WTC11 (cell line): ENCODE results near the gene MDK. TPM values are rescaled to one million over a fixed set of nuclear protein-coding genes. Genes with fewer than 3 reads are reported as not detected.
A peak's percentile ranks its signal among the peaks of the same experiment; 100 is the strongest.

Source experiments
- ATAC-seq: fragments of 200-7000 bp; cut with Tn5 transposase; 2 replicates; pipeline ENCODE4 v1.10.0; 2021; ENCODE audit warnings: mild to moderate bottlenecking, moderate library complexity
- CTCF ChIA-PET: fragments of 300-600 bp; sonication (Branson Sonifier 250); formaldehyde crosslinking; loops from one replicate; lab custom pipeline; 2021; ENCODE audit warnings: antibody characterized with exemption; lab: Charles Lee
- POLR2A ChIA-PET: fragments of 350-600 bp; sonication (Branson Sonifier 250); formaldehyde crosslinking; loops from one replicate; lab custom pipeline; 2021; ENCODE audit warnings: antibody characterized with exemption; lab: Charles Lee
- DNase-seq: peaks from one replicate; pipeline ENCODE4 v3.0.0; 2021; ENCODE audit warnings: low spot score
- H3K27ac Mint-ChIP-seq: 2 replicates; pipeline ENCODE4 v1.8.0; 2021; ENCODE audit warnings: mixed read lengths
- H3K27me3 Mint-ChIP-seq: 2 replicates; pipeline ENCODE4 v1.8.0; 2021; ENCODE audit warnings: low read depth, mild to moderate bottlenecking, moderate library complexity, mixed read lengths
- H3K36me3 Mint-ChIP-seq: 2 replicates; pipeline ENCODE4 v1.8.0; 2021; ENCODE audit warnings: mixed read lengths
- H3K4me1 Mint-ChIP-seq: 2 replicates; pipeline ENCODE4 v1.8.0; 2022; ENCODE audit warnings: mixed read lengths
- H3K4me3 Mint-ChIP-seq: 2 replicates; pipeline ENCODE4 v1.8.0; 2021; ENCODE audit warnings: mild to moderate bottlenecking, moderate library complexity, mixed read lengths
- H3K9me3 Mint-ChIP-seq: 2 replicates; pipeline ENCODE4 v1.8.0; 2021; ENCODE audit warnings: mixed read lengths
- CBFB ChIP-seq: sonication (generic); formaldehyde crosslinking; IDR thresholded peaks from 2 replicates; pipeline ENCODE4 v1.8.1; 2022; ENCODE audit warnings: mild to moderate bottlenecking, low read depth, missing genetic modification reagents
- CREM ChIP-seq: sonication (generic); formaldehyde crosslinking; IDR thresholded peaks from 2 replicates; pipeline ENCODE4 v1.8.1; 2022; ENCODE audit warnings: mild to moderate bottlenecking, missing genetic modification reagents, moderate library complexity
- EMX1 ChIP-seq: fragments of 250-450 bp; sonication (Bioruptor Pico); IDR thresholded peaks from 2 replicates; pipeline ENCODE4 v1.8.0; 2021; ENCODE audit warnings: mild to moderate bottlenecking
- FOXJ3 ChIP-seq: sonication (generic); formaldehyde crosslinking; IDR thresholded peaks from 2 replicates; pipeline ENCODE4 v1.9.0; 2021; ENCODE audit warnings: missing genetic modification reagents, mild to moderate bottlenecking, borderline replicate concordance
- IRF2 ChIP-seq: sonication (generic); formaldehyde crosslinking; IDR thresholded peaks from 2 replicates; pipeline ENCODE4 v1.8.0; 2022; ENCODE audit warnings: low read depth, missing genetic modification reagents, borderline replicate concordance
- JAZF1 ChIP-seq: fragments of 250-450 bp; sonication (Bioruptor Pico); IDR thresholded peaks from 2 replicates; pipeline ENCODE4 v1.9.0; 2021; ENCODE audit warnings: moderate library complexity, mild to moderate bottlenecking, inconsistent platforms
- JUN ChIP-seq: sonication (generic); formaldehyde crosslinking; IDR thresholded peaks from 2 replicates; pipeline ENCODE4 v1.8.0; 2023; ENCODE audit warnings: mild to moderate bottlenecking, missing genetic modification reagents
- NFATC4 ChIP-seq: fragments of 250-450 bp; sonication (Bioruptor Pico); IDR thresholded peaks from 2 replicates; pipeline ENCODE4 v1.9.0; 2021; ENCODE audit warnings: mild to moderate bottlenecking
- NFYB ChIP-seq: sonication (generic); formaldehyde crosslinking; conservative IDR thresholded peaks from 2 replicates; pipeline ENCODE4 v1.8.0; 2022; ENCODE audit warnings: low read depth, missing genetic modification reagents
- PRRX2 ChIP-seq: fragments of 250-450 bp; sonication (Bioruptor Pico); IDR thresholded peaks from 2 replicates; pipeline ENCODE4 v1.8.0; 2021; ENCODE audit warnings: mild to moderate bottlenecking
- RORB ChIP-seq: fragments of 250-450 bp; sonication (Bioruptor Pico); IDR thresholded peaks from 2 replicates; pipeline ENCODE4 v1.9.0; 2021; ENCODE audit warnings: mild to moderate bottlenecking
- SMAD3 ChIP-seq: sonication (generic); formaldehyde crosslinking; IDR thresholded peaks from 2 replicates; pipeline ENCODE4 v1.8.0; 2022; ENCODE audit warnings: missing genetic modification reagents, mild to moderate bottlenecking, borderline replicate concordance
- TP53 ChIP-seq: sonication (generic); formaldehyde crosslinking; IDR thresholded peaks from 2 replicates; pipeline ENCODE4 v1.8.1; 2023; ENCODE audit warnings: mild to moderate bottlenecking, missing genetic modification reagents
- ZNF121 ChIP-seq: sonication (generic); formaldehyde crosslinking; IDR thresholded peaks from 2 replicates; pipeline ENCODE4 v1.8.0; 2023; ENCODE audit warnings: missing genetic modification reagents
- ZNF263 ChIP-seq: sonication (generic); formaldehyde crosslinking; IDR thresholded peaks from 2 replicates; pipeline ENCODE4 v1.8.1; 2022; ENCODE audit warnings: low read depth, mild to moderate bottlenecking, moderate library complexity, missing genetic modification reagents
- ZNF416 ChIP-seq: fragments of 250-450 bp; sonication (Bioruptor Pico); IDR thresholded peaks from 2 replicates; pipeline ENCODE4 v1.9.0; 2021; ENCODE audit warnings: mild to moderate bottlenecking, inconsistent platforms
- ZNF423 ChIP-seq: fragments of 250-450 bp; sonication (Bioruptor Pico); IDR thresholded peaks from 2 replicates; pipeline ENCODE4 v2.1.2; 2022; ENCODE audit warnings: mild to moderate bottlenecking, moderate library complexity
- total RNA-seq: library from RNA; stranded (reverse); gene quantifications from 3 replicates; pipeline ENCODE4 v1.2.3, GENCODE V29; 2021
- TF ChIP-seq, protein P1 (sequence below): fragments of 250-450 bp; sonication (Bioruptor Pico); IDR thresholded peaks from 2 replicates; pipeline ENCODE4 v1.9.0; 2021; ENCODE audit warnings: mild to moderate bottlenecking
- TF ChIP-seq, protein P2 (sequence below): sonication (generic); formaldehyde crosslinking; IDR thresholded peaks from 2 replicates; pipeline ENCODE4 v1.8.1; 2023; ENCODE audit warnings: mild to moderate bottlenecking, missing genetic modification reagents
- TF ChIP-seq, protein P3 (sequence below): sonication (generic); formaldehyde crosslinking; IDR thresholded peaks from 2 replicates; pipeline ENCODE4 v1.8.1; 2023; ENCODE audit warnings: mild to moderate bottlenecking, missing genetic modification reagents, borderline replicate concordance
- TF ChIP-seq, protein P4 (sequence below): sonication (generic); formaldehyde crosslinking; IDR thresholded peaks from 2 replicates; pipeline ENCODE4 v1.8.1; 2022; ENCODE audit warnings: low read depth, mild to moderate bottlenecking, moderate library complexity, missing genetic modification reagents, borderline replicate concordance
- TF ChIP-seq, protein P5 (sequence below): fragments of 250-450 bp; sonication (Bioruptor Pico); conservative IDR thresholded peaks from 2 replicates; pipeline ENCODE4 v1.9.0; 2021; ENCODE audit warnings: mild to moderate bottlenecking

Gene MDK
- total RNA-seq, 1 experiment from 2014 or later: 560 TPM

DNA sequence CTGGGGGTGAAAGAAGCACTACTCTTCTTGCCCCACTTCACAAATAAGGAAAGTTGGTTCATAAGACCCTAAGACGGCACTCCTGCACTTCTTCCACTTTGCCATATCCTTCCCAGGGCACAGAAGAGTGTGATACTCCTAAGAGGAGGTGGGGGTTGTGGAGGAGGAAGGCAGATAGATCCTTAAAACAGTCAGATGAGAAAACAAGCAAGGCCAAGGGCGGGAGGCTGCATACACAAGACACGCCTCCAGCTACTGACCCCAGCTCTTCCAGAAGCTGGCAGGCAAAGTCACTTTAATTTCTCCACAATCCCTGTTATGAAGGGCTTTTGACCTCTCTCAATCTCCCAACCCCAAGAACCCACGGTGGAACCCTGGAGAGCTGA is 11.8 kb downstream of the MDK start:
- TF ChIP-seq SMAD3: no peak
- TF ChIP-seq, protein P1, sequence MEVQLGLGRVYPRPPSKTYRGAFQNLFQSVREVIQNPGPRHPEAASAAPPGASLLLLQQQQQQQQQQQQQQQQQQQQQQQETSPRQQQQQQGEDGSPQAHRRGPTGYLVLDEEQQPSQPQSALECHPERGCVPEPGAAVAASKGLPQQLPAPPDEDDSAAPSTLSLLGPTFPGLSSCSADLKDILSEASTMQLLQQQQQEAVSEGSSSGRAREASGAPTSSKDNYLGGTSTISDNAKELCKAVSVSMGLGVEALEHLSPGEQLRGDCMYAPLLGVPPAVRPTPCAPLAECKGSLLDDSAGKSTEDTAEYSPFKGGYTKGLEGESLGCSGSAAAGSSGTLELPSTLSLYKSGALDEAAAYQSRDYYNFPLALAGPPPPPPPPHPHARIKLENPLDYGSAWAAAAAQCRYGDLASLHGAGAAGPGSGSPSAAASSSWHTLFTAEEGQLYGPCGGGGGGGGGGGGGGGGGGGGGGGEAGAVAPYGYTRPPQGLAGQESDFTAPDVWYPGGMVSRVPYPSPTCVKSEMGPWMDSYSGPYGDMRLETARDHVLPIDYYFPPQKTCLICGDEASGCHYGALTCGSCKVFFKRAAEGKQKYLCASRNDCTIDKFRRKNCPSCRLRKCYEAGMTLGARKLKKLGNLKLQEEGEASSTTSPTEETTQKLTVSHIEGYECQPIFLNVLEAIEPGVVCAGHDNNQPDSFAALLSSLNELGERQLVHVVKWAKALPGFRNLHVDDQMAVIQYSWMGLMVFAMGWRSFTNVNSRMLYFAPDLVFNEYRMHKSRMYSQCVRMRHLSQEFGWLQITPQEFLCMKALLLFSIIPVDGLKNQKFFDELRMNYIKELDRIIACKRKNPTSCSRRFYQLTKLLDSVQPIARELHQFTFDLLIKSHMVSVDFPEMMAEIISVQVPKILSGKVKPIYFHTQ (CRISPR knock-in tag): no peak
- ATAC-seq (no peak), DNase-seq (no peak)
- peaks cover 21% of the 10 kb centered on the region for H3K4me1 Mint-ChIP-seq
- no peaks in the 10 kb centered on the region for H3K9me3 Mint-ChIP-seq
- peaks cover 43% of the 10 kb centered on the region for H3K27me3 Mint-ChIP-seq
- CTCF ChIA-PET: interaction anchor here (0.5 to 6.6 kb wide), 24 partner anchors 10 to 520 kb away, joined by 3 to 96 read pairs (median 9); partner anchors contain the start of genes ATG13, CREB3L1, DGKZ and MDK
- H3K27ac Mint-ChIP-seq: no peak overlapping the region
- POLR2A ChIA-PET: interaction anchor here (1.0 to 1.2 kb wide), 3 partner anchors 10 to 80 kb away, joined by 3 to 5 read pairs (median 4); no protein-coding TSS in a partner anchor
- H3K4me3 Mint-ChIP-seq: peak overlapping the region; percentile 84
- H3K36me3 Mint-ChIP-seq: no peaks in the 10 kb centered on the region; the same call in 1 of the 2 replicates

DNA sequence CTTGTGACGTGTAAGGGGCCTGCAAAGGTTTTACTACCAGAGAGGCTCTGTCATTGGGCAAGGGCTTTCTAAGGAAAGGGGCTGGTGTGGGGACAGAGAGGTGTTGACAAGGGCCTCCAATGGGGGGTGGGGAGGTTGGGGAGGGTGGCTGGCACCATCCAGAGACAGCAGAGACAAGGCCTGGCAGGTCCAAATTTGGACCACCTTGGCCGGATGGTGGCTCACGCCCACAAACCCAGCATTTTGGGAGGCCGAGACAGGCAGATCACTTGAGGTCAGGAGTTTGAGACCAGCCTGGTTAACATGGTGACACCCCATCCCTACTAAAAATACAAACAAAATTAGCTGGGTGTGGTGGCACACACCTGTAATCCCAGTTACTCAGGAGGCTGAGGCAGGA is 12.3 kb downstream of the MDK start:
- ATAC-seq: no peak
- H3K9me3 Mint-ChIP-seq: no peaks in the 10 kb centered on the region
- H3K4me1 Mint-ChIP-seq: peaks cover 15% of the 10 kb centered on the region
- H3K4me3 Mint-ChIP-seq: 0 out of 2 replicates have a peak overlapping the region, but pooled peaks have one; percentile 84
- POLR2A ChIA-PET: no interaction called here
- H3K36me3 Mint-ChIP-seq: no peaks in the 10 kb centered on the region; the same call in 1 of the 2 replicates
- H3K27me3 Mint-ChIP-seq: peaks cover 37% of the 10 kb centered on the region
- no peak overlapping the region for H3K27ac Mint-ChIP-seq
- CTCF ChIA-PET: interaction anchor here (0.5 to 6.6 kb wide), 3 partner anchors 11 to 223 kb away, joined by 4 to 96 read pairs (median 5); no protein-coding TSS in a partner anchor
- TF ChIP-seq NFYB (CRISPR knock-in tag) (no peak), FOXJ3 (CRISPR knock-in tag) (no peak), ZNF121 (CRISPR knock-in tag) (no peak), JAZF1 (CRISPR knock-in tag) (no peak), JUN (CRISPR knock-in tag) (no peak)
- no peak for DNase-seq

DNA sequence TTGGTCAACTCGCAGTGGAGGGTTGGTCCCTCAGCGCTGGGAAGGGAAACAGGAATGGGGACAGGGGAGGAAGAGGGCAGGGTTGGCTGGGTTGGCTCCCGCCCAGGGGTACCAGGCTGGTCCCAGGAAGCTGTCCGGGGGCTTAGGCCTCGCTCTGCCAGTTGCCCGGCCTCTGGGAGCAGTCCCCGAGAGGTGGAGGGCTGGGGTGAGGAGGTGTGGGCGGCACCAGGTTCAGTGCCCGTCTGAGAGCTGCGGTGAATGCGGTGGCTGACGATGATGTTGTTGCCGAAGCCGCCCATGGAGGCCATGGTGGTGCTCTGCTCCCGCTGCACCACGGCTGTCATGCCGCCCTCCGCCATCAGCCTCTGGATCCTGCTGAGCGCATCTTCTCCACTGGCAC is 16.1 kb downstream of the MDK start:
- Mint-ChIP-seq H3K36me3 (peaks cover under 1% of the 10 kb centered on the region; the same call in 1 of the 2 replicates), H3K9me3 (no peaks in the 10 kb centered on the region), H3K27ac (peak overlapping the region; percentile 50; the same call in 1 of the 2 replicates), H3K4me1 (peaks cover 8% of the 10 kb centered on the region), H3K27me3 (peaks cover 13% of the 10 kb centered on the region), H3K4me3 (no peak overlapping the region)
- no peak for ATAC-seq
- POLR2A ChIA-PET: no interaction called here
- no peak for DNase-seq
- CTCF ChIA-PET: interaction anchor here (1.3 kb wide), 1 partner anchor 9 kb away, joined by 5 read pairs; no protein-coding TSS in a partner anchor
- TF ChIP-seq CREM: no peak
- TF ChIP-seq RORB: no peak
- TF ChIP-seq IRF2 (CRISPR knock-in tag): no peak
- TF ChIP-seq NFATC4 (CRISPR knock-in tag): no peak
- TF ChIP-seq, protein P2, sequence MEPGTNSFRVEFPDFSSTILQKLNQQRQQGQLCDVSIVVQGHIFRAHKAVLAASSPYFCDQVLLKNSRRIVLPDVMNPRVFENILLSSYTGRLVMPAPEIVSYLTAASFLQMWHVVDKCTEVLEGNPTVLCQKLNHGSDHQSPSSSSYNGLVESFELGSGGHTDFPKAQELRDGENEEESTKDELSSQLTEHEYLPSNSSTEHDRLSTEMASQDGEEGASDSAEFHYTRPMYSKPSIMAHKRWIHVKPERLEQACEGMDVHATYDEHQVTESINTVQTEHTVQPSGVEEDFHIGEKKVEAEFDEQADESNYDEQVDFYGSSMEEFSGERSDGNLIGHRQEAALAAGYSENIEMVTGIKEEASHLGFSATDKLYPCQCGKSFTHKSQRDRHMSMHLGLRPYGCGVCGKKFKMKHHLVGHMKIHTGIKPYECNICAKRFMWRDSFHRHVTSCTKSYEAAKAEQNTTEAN: no peak
- no peak for TF ChIP-seq ZNF423 (CRISPR knock-in tag)
- TF ChIP-seq ZNF121 (CRISPR knock-in tag): no peak
- TF ChIP-seq TP53 (CRISPR knock-in tag): no peak
- no peak for TF ChIP-seq ZNF416 (CRISPR knock-in tag)
- no peak for TF ChIP-seq JUN (CRISPR knock-in tag)
- TF ChIP-seq CBFB (CRISPR knock-in tag): no peak
- no peak for TF ChIP-seq ZNF263
- TF ChIP-seq EMX1 (CRISPR knock-in tag): no peak
- TF ChIP-seq, protein P3, sequence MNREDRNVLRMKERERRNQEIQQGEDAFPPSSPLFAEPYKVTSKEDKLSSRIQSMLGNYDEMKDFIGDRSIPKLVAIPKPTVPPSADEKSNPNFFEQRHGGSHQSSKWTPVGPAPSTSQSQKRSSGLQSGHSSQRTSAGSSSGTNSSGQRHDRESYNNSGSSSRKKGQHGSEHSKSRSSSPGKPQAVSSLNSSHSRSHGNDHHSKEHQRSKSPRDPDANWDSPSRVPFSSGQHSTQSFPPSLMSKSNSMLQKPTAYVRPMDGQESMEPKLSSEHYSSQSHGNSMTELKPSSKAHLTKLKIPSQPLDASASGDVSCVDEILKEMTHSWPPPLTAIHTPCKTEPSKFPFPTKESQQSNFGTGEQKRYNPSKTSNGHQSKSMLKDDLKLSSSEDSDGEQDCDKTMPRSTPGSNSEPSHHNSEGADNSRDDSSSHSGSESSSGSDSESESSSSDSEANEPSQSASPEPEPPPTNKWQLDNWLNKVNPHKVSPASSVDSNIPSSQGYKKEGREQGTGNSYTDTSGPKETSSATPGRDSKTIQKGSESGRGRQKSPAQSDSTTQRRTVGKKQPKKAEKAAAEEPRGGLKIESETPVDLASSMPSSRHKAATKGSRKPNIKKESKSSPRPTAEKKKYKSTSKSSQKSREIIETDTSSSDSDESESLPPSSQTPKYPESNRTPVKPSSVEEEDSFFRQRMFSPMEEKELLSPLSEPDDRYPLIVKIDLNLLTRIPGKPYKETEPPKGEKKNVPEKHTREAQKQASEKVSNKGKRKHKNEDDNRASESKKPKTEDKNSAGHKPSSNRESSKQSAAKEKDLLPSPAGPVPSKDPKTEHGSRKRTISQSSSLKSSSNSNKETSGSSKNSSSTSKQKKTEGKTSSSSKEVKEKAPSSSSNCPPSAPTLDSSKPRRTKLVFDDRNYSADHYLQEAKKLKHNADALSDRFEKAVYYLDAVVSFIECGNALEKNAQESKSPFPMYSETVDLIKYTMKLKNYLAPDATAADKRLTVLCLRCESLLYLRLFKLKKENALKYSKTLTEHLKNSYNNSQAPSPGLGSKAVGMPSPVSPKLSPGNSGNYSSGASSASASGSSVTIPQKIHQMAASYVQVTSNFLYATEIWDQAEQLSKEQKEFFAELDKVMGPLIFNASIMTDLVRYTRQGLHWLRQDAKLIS (CRISPR knock-in tag): no peak
- TF ChIP-seq, protein P4, sequence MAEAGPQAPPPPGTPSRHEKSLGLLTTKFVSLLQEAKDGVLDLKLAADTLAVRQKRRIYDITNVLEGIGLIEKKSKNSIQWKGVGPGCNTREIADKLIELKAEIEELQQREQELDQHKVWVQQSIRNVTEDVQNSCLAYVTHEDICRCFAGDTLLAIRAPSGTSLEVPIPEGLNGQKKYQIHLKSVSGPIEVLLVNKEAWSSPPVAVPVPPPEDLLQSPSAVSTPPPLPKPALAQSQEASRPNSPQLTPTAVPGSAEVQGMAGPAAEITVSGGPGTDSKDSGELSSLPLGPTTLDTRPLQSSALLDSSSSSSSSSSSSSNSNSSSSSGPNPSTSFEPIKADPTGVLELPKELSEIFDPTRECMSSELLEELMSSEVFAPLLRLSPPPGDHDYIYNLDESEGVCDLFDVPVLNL (CRISPR knock-in tag): no peak
- TF ChIP-seq, protein P5, sequence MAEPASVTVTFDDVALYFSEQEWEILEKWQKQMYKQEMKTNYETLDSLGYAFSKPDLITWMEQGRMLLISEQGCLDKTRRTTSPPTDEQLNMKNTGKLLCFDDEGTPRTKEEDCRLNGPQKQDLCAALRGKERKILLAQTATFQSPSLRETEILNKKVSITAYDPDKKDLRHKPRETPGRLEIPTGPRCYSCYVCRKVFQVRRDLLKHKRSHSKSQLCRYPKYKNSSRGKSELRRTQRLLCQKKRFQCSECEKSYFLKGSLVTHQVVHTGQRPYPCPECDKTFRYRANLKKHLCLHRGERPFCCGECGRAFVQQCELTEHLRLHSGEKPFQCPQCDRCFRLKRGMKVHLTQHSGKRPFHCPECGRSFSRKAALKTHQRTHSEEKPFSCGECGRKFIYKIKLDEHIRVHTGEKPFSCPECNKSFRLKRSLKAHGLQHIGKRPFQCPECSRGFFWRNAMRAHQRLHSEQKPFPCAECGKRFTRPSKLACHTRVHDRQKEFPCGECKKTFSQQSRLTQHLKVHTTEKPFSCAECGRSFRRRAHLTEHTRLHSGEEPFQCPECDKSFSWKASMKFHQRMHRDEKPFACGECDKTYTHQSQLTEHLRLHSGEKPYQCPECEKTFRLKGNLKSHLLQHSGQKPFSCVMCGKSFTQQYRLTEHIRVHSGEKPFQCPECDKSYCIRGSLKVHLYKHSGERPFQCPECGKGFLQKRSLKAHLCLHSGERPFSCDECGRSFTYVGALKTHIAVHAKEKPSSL (CRISPR knock-in tag): no peak
- no peak for TF ChIP-seq PRRX2 (CRISPR knock-in tag)
